Endothelial cell of umbilical vein (primary cell): ENCODE data around the gene CD81. TPM values are rescaled to one million over a fixed set of nuclear protein-coding genes. Genes with fewer than 3 reads are reported as not detected.
"Not testable (repeated sequence)": the region's sequence is repeated elsewhere in the genome, so short reads cannot be mapped to it uniquely, and the experiment has no call there.

ENCODE experiments used
- BruUV-seq: library from RNA; stranded (reverse); fragments of 400-500 nt; replicated peaks from 2 replicates; lab custom pipeline; 2021; lab: Mats Ljungman, UMichigan
- CTCF ChIA-PET: fragments of 300-600, 350-600 bp; sonication (Branson Sonifier 250); formaldehyde crosslinking; loops from one replicate; lab custom pipeline; 2021; ENCODE audit warnings: antibody characterized with exemption, inconsistent platforms; lab: Charles Lee
- POLR2A ChIA-PET: fragments of 300-600, 350-600 bp; sonication (Branson Sonifier 250); formaldehyde crosslinking; loops from one replicate; lab custom pipeline; 2021; ENCODE audit warnings: antibody characterized with exemption, inconsistent platforms; lab: Charles Lee
- DNase-seq: peaks from one replicate; pipeline ENCODE4 v3.0.0-alpha.2; 2011; ENCODE audit warnings: low read depth, low spot score
- FAIRE-seq: peaks from 2 replicates; lab custom pipeline; 2011; peaks lifted over from hg19 to GRCh38; lab: Jason Lieb, UNC
- H2AFZ ChIP-seq: 2 replicates; pipeline ENCODE4 v1.6.0; 2012; ENCODE audit warnings: low read depth, low read length, control low read depth, inconsistent platforms
- H3K27ac ChIP-seq: 2 replicates; pipeline ENCODE4 v1.5.1; 2011; ENCODE audit warnings: low read depth, mild to moderate bottlenecking, control low read depth, low read length, moderate library complexity; ENCODE audit not compliant: insufficient read depth
- H3K27me3 ChIP-seq, 2 experiments: 2 replicates each; pipeline versions ENCODE4 v1.6.0 to v1.6.1; 2011; ENCODE audit warnings: low read length in 2 of 2, mixed read lengths in 1 of 2; ENCODE audit not compliant: control insufficient read depth in 2 of 2, insufficient read depth in 2 of 2
- H3K36me3 ChIP-seq, 2 experiments: 2 replicates in 1 of 2; 3 replicates in 1 of 2; pipeline ENCODE4 v1.5.1; 2011; ENCODE audit warnings: low read length in 2 of 2, mild to moderate bottlenecking in 1 of 2, moderate library complexity in 1 of 2; ENCODE audit not compliant: control insufficient read depth in 2 of 2, insufficient read depth in 2 of 2; ENCODE audit errors: extremely low read depth in 1 of 2
- H3K4me1 ChIP-seq: 3 replicates; pipeline ENCODE4 v1.5.1; 2011; ENCODE audit warnings: mild to moderate bottlenecking, low read length; ENCODE audit not compliant: control insufficient read depth, insufficient read depth; ENCODE audit errors: extremely low read depth
- H3K4me2 ChIP-seq: 2 replicates; pipeline ENCODE4 v1.6.1; 2011; ENCODE audit warnings: low read length, control low read depth, mixed read lengths; ENCODE audit not compliant: insufficient read depth
- H3K4me3 ChIP-seq, 3 experiments: fragments of 200-600 bp in 1 of 3; sonication (generic), shearing (Covaris generic) in 1 of 3; replicated peaks in 1 of 3; 2 replicates each; pipeline ENCODE4 v1.5.1; 2011 to 2016; ENCODE audit warnings: control low read depth in 3 of 3, low read length in 3 of 3, mild to moderate bottlenecking in 2 of 3, inconsistent platforms in 1 of 3, low read depth in 1 of 3, moderate library complexity in 1 of 3; ENCODE audit not compliant: insufficient read depth in 1 of 3
- H3K79me2 ChIP-seq: 2 replicates; pipeline ENCODE4 v1.6.0; 2012; ENCODE audit warnings: low read length, inconsistent platforms; ENCODE audit not compliant: control insufficient read depth, insufficient read depth
- H3K9ac ChIP-seq: replicated peaks from 2 replicates; pipeline ENCODE3; 2011; ENCODE audit warnings: low read length, control low read depth; ENCODE audit not compliant: insufficient read depth; ENCODE audit errors: extremely low read depth
- H3K9me1 ChIP-seq: replicated peaks from 3 replicates; pipeline ENCODE4 v1.6.0; 2011; ENCODE audit warnings: mild to moderate bottlenecking, low read length; ENCODE audit not compliant: control insufficient read depth, insufficient read depth; ENCODE audit errors: extremely low read depth
- H3K9me3 ChIP-seq: replicated peaks from 2 replicates; pipeline ENCODE4 v1.5.1; 2012; ENCODE audit warnings: low read length, inconsistent platforms; ENCODE audit not compliant: control insufficient read depth, insufficient read depth
- H4K20me1 ChIP-seq: replicated peaks from 2 replicates; pipeline ENCODE3; 2011; ENCODE audit warnings: mild to moderate bottlenecking, low read length; ENCODE audit not compliant: control insufficient read depth, insufficient read depth; ENCODE audit errors: extremely low read depth
- EZH2 ChIP-seq: IDR thresholded peaks from 2 replicates; pipeline ENCODE4 v1.6.1; 2012; ENCODE audit warnings: borderline replicate concordance, low read depth, mild to moderate bottlenecking, moderate library complexity, low read length, inconsistent platforms; ENCODE audit not compliant: severe bottlenecking
- FOS ChIP-seq: IDR thresholded peaks from 2 replicates; pipeline ENCODE4 v1.6.1; 2011; ENCODE audit warnings: mild to moderate bottlenecking, low read length, moderate library complexity, borderline replicate concordance; ENCODE audit not compliant: insufficient read depth
- GATA2 ChIP-seq: IDR thresholded peaks from 2 replicates; pipeline ENCODE4 v1.7.0; 2011; ENCODE audit warnings: low read depth, mild to moderate bottlenecking, moderate library complexity, mixed read lengths, low read length; ENCODE audit not compliant: insufficient read length, insufficient read depth
- JUN ChIP-seq: IDR thresholded peaks from 2 replicates; pipeline ENCODE4 v1.6.1; 2011; ENCODE audit warnings: borderline replicate concordance, low read depth; ENCODE audit not compliant: insufficient read length, insufficient read depth
- MAX ChIP-seq: IDR thresholded peaks from 2 replicates; pipeline ENCODE4 v1.6.1; 2011; ENCODE audit not compliant: insufficient read depth, insufficient read length
- MYC ChIP-seq: IDR thresholded peaks from one replicate; pipeline ENCODE4 v1.6.1; 2011; ENCODE audit warnings: mild to moderate bottlenecking, low read depth, low read length
- POLR2A ChIP-seq: IDR thresholded peaks from 2 replicates; pipeline ENCODE4 v1.6.1; 2012; ENCODE audit warnings: low read depth, mild to moderate bottlenecking, control low read depth, low read length
- POLR2AphosphoS5 ChIP-seq: IDR thresholded peaks from 2 replicates; pipeline ENCODE4 v1.6.1; 2012; ENCODE audit warnings: low read depth, mild to moderate bottlenecking, control low read depth, low read length, moderate library complexity; ENCODE audit not compliant: insufficient read depth
- dilution Hi-C: fragments of 300-500 bp; cut with MboI; formaldehyde crosslinking; loops from one replicate; pipeline ENCODE4 v1.15.0; 2019; ENCODE audit warnings: low sequenced_read_pairs; ENCODE audit not compliant: extremely low pct_ligation_motif_present
- intact Hi-C: fragments of 100-400 bp; cut with micrococcal nuclease; formaldehyde crosslinking; loops from one replicate; pipeline ENCODE4 v1.10.0; 2022
- polyA plus RNA-seq, 4 experiments: library from polyadenylated mRNA; depleted of rRNA in 3 of 4; stranded (reverse) in 3 of 4; unstranded in 1 of 4; fragments of >200 nt; gene quantifications; 2 replicates each; pipeline versions ENCODE4 v1.2.1 to v1.2.3, GENCODE V29; 2011 to 2012; ENCODE audit warnings: missing spikeins in 1 of 4
- total RNA-seq: library from RNA; stranded (reverse); gene quantifications from 2 replicates; pipeline ENCODE4 v1.2.3, GENCODE V29; 2021
- TF ChIP-seq, protein P1 (sequence below), 2 donors: IDR thresholded peaks; 1 replicate in 1 of 2; 2 replicates in 1 of 2; pipeline ENCODE4 v1.5.1; 2011; ENCODE audit warnings: low read length in 2 of 2, mild to moderate bottlenecking in 2 of 2, moderate library complexity in 2 of 2, control low read depth in 1 of 2, inconsistent platforms in 1 of 2, low read depth in 1 of 2; ENCODE audit not compliant: insufficient read depth in 1 of 2; ENCODE audit errors: extremely low read depth in 1 of 2

Gene CD81
- total and polyA plus RNA-seq, 2 donors (not counting 3 experiments of a cell fraction or from before 2014, with no cell fraction given): 409 to 802 TPM

DNA sequence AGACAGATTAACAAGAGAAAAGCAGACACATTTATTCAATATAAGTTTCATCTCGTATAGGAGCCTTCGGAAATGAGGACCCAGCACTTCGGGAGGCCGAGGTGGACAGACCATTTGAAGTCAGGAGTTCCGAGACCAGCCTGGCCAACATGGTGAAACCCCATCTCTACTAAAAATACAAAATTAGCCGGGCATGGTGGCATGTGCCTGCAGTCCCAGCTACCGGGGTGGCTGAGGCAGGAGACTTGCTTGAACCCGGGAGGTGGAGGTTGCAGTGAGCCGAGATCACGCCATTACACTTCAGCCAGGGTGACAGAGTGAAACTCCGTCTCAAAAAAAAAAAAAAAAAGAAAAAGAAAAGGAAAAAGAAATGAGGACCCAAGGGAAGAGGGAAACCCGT, 12.7 kb upstream of the CD81 start:
- H3K36me3 ChIP-seq, CTCF ChIA-PET, dilution Hi-C loops, H3K27me3 ChIP-seq, FAIRE-seq, H3K79me2 ChIP-seq, POLR2A ChIA-PET, H3K4me1 ChIP-seq, H3K9me1 ChIP-seq, H3K4me2 ChIP-seq, H3K27ac ChIP-seq, BruUV-seq, intact Hi-C loops, H3K9me3 ChIP-seq, H3K4me3 ChIP-seq, DNase-seq, H4K20me1 ChIP-seq, H2AFZ ChIP-seq, H3K9ac ChIP-seq: not testable (repeated sequence)

GRCh38 chr11:2365571-2366210, 11.4 kb upstream of the CD81 start:
- no peak overlapping the region for H2AFZ ChIP-seq
- H3K4me2 ChIP-seq: no peak overlapping the region
- FAIRE-seq: no peak
- no peak overlapping the region for H3K4me3 ChIP-seq
- dilution Hi-C loops (no loop called here), intact Hi-C loops (no loop called here)
- no peaks in the 10 kb centered on the region for H3K27me3 ChIP-seq
- no peaks in the 10 kb centered on the region for H3K79me2 ChIP-seq
- no peak overlapping the region for H3K9ac ChIP-seq
- no peaks in the 10 kb centered on the region for H3K4me1 ChIP-seq
- H3K36me3 ChIP-seq: no peaks in the 10 kb centered on the region
- H4K20me1 ChIP-seq: no peaks in the 10 kb centered on the region
- no peaks in the 10 kb centered on the region for H3K9me3 ChIP-seq
- no TSS peak for BruUV-seq
- no peaks in the 10 kb centered on the region for H3K9me1 ChIP-seq
- TF ChIP-seq, protein P1, sequence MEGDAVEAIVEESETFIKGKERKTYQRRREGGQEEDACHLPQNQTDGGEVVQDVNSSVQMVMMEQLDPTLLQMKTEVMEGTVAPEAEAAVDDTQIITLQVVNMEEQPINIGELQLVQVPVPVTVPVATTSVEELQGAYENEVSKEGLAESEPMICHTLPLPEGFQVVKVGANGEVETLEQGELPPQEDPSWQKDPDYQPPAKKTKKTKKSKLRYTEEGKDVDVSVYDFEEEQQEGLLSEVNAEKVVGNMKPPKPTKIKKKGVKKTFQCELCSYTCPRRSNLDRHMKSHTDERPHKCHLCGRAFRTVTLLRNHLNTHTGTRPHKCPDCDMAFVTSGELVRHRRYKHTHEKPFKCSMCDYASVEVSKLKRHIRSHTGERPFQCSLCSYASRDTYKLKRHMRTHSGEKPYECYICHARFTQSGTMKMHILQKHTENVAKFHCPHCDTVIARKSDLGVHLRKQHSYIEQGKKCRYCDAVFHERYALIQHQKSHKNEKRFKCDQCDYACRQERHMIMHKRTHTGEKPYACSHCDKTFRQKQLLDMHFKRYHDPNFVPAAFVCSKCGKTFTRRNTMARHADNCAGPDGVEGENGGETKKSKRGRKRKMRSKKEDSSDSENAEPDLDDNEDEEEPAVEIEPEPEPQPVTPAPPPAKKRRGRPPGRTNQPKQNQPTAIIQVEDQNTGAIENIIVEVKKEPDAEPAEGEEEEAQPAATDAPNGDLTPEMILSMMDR (IDR thresholded peaks at IDR 0.05; ENCODE audit: extremely low read depth in 1 of 2, insufficient read depth in 1 of 2, low read depth in 1 of 2, low read length in 2 of 2): no peak
- TF ChIP-seq FOS (no peak), GATA2 (no peak), EZH2 (no peak), POLR2AphosphoS5 (no peak), POLR2A (no peak), MYC (no peak), JUN (no peak), MAX (no peak)
- DNase-seq: no peak
- ChIA-PET POLR2A (no interaction called here), CTCF (no interaction called here)
- H3K27ac ChIP-seq: no peak overlapping the region
